ENCODE data around the gene DENND4B. TPM values are rescaled to one million over a fixed set of nuclear protein-coding genes. Genes with fewer than 3 reads are reported as not detected.

DENND4B gene
- total and polyA plus RNA-seq, 9 of the 15 experiments (the other 6 are each of a cell fraction or from before 2014, with no cell fraction given) = 9.5 to 80.5 (median 23.1) TPM

GRCh38 chr1:153990468-153991150, 44.1 kb upstream of the DENND4B start, which contains the start of gene RPS27 (continued):
- TF ChIP-seq ZKSCAN3 (CRISPR knock-in tag; IDR thresholded peaks at IDR 0.05) (no peak), PHF8 (IDR thresholded peaks at IDR 0.05; ENCODE audit: borderline replicate concordance, low read length) (peak; percentile 100), ZBTB5 (IDR thresholded peaks at IDR 0.05) (no peak), RAD21 (CRISPR knock-in tag; conservative IDR thresholded peaks at IDR 0.05 in 1 of 2, IDR thresholded peaks at IDR 0.05 in 1 of 2) (peak; percentile 25 to 26; a peak in 1 of 4 replicates), E2F8 (IDR thresholded peaks at IDR 0.05; ENCODE audit: low read depth, partially characterized antibody) (peak; percentile 78), KAT2B (IDR thresholded peaks at IDR 0.05; ENCODE audit: low read depth, low read length) (no peak), POLR2B (IDR thresholded peaks at IDR 0.05; ENCODE audit: low read depth, partially characterized antibody) (peak; percentile 100), HDAC6 (IDR thresholded peaks at IDR 0.05; ENCODE audit: low read depth, low read length) (no peak), ARID1B (IDR thresholded peaks at IDR 0.05) (no peak), BRD4 (IDR thresholded peaks at IDR 0.05) (0 out of 2 replicates have a peak, but pooled peaks have one; percentile 46), LCOR (CRISPR knock-in tag; IDR thresholded peaks at IDR 0.05) (peak; percentile 87), GATA2 (CRISPR knock-in tag; IDR thresholded peaks at IDR 0.05) (no peak), COPS2 (conservative IDR thresholded peaks at IDR 0.05) (no peak)
- TF ChIP-seq, protein P1, sequence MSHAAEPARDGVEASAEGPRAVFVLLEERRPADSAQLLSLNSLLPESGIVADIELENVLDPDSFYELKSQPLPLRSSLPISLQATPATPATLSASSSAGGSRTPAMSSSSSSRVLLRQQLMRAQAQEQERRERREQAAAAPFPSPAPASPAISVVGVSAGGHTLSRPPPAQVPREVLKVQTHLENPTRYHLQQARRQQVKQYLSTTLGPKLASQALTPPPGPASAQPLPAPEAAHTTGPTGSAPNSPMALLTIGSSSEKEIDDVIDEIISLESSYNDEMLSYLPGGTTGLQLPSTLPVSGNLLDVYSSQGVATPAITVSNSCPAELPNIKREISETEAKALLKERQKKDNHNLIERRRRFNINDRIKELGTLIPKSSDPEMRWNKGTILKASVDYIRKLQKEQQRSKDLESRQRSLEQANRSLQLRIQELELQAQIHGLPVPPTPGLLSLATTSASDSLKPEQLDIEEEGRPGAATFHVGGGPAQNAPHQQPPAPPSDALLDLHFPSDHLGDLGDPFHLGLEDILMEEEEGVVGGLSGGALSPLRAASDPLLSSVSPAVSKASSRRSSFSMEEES (CRISPR knock-in tag; IDR thresholded peaks at IDR 0.05) = no peak
- TF ChIP-seq, protein P2, sequence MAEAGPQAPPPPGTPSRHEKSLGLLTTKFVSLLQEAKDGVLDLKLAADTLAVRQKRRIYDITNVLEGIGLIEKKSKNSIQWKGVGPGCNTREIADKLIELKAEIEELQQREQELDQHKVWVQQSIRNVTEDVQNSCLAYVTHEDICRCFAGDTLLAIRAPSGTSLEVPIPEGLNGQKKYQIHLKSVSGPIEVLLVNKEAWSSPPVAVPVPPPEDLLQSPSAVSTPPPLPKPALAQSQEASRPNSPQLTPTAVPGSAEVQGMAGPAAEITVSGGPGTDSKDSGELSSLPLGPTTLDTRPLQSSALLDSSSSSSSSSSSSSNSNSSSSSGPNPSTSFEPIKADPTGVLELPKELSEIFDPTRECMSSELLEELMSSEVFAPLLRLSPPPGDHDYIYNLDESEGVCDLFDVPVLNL (CRISPR knock-in tag; IDR thresholded peaks at IDR 0.05; ENCODE audit: low read depth) = no peak
- TF ChIP-seq, protein P3, sequence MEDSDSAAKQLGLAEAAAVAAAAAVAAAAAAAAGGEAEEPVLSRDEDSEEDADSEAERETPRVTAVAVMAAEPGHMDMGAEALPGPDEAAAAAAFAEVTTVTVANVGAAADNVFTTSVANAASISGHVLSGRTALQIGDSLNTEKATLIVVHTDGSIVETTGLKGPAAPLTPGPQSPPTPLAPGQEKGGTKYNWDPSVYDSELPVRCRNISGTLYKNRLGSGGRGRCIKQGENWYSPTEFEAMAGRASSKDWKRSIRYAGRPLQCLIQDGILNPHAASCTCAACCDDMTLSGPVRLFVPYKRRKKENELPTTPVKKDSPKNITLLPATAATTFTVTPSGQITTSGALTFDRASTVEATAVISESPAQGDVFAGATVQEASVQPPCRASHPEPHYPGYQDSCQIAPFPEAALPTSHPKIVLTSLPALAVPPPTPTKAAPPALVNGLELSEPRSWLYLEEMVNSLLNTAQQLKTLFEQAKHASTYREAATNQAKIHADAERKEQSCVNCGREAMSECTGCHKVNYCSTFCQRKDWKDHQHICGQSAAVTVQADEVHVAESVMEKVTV (CRISPR knock-in tag; IDR thresholded peaks at IDR 0.05) = 0 out of 2 replicates have a peak, but pooled peaks have one; percentile 15

All from K562 (cell line).